Measurements from ENCODE around the gene ATG16L2.

The ATG16L2 gene

GRCh38 chr11:72851726-72852125 is 37.5 kb downstream of the ATG16L2 start:
- no peak for ATAC-seq
- TF ChIP-seq ZNF8 (CRISPR knock-in tag; IDR thresholded peaks at IDR 0.05) (no peak), SNAI2 (CRISPR knock-in tag; IDR thresholded peaks at IDR 0.05) (no peak), TOX (CRISPR knock-in tag; IDR thresholded peaks at IDR 0.05; ENCODE audit: borderline replicate concordance) (no peak), CSRNP3 (CRISPR knock-in tag; IDR thresholded peaks at IDR 0.05) (no peak), PPARA (CRISPR knock-in tag; IDR thresholded peaks at IDR 0.05; ENCODE audit: borderline replicate concordance) (no peak), RARB (CRISPR knock-in tag; IDR thresholded peaks at IDR 0.05) (no peak), ZFP3 (CRISPR knock-in tag; IDR thresholded peaks at IDR 0.05) (no peak)
- TF ChIP-seq, protein P1, sequence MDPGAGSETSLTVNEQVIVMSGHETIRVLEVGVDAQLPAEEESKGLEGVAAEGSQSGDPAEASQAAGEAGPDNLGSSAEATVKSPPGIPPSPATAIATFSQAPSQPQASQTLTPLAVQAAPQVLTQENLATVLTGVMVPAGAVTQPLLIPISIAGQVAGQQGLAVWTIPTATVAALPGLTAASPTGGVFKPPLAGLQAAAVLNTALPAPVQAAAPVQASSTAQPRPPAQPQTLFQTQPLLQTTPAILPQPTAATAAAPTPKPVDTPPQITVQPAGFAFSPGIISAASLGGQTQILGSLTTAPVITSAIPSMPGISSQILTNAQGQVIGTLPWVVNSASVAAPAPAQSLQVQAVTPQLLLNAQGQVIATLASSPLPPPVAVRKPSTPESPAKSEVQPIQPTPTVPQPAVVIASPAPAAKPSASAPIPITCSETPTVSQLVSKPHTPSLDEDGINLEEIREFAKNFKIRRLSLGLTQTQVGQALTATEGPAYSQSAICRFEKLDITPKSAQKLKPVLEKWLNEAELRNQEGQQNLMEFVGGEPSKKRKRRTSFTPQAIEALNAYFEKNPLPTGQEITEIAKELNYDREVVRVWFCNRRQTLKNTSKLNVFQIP (CRISPR knock-in tag; IDR thresholded peaks at IDR 0.05; ENCODE audit: borderline replicate concordance, low read depth), result no peak
- TF ChIP-seq, protein P2, sequence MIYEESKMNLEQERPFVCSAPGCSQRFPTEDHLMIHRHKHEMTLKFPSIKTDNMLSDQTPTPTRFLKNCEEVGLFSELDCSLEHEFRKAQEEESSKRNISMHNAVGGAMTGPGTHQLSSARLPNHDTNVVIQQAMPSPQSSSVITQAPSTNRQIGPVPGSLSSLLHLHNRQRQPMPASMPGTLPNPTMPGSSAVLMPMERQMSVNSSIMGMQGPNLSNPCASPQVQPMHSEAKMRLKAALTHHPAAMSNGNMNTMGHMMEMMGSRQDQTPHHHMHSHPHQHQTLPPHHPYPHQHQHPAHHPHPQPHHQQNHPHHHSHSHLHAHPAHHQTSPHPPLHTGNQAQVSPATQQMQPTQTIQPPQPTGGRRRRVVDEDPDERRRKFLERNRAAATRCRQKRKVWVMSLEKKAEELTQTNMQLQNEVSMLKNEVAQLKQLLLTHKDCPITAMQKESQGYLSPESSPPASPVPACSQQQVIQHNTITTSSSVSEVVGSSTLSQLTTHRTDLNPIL (CRISPR knock-in tag; IDR thresholded peaks at IDR 0.05; ENCODE audit: low read depth), result no peak
- TF ChIP-seq, protein P3, sequence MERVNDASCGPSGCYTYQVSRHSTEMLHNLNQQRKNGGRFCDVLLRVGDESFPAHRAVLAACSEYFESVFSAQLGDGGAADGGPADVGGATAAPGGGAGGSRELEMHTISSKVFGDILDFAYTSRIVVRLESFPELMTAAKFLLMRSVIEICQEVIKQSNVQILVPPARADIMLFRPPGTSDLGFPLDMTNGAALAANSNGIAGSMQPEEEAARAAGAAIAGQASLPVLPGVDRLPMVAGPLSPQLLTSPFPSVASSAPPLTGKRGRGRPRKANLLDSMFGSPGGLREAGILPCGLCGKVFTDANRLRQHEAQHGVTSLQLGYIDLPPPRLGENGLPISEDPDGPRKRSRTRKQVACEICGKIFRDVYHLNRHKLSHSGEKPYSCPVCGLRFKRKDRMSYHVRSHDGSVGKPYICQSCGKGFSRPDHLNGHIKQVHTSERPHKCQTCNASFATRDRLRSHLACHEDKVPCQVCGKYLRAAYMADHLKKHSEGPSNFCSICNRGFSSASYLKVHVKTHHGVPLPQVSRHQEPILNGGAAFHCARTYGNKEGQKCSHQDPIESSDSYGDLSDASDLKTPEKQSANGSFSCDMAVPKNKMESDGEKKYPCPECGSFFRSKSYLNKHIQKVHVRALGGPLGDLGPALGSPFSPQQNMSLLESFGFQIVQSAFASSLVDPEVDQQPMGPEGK (CRISPR knock-in tag; IDR thresholded peaks at IDR 0.05; ENCODE audit: borderline replicate concordance), result no peak

GRCh38 chr11:72856065-72856464 is 41.9 kb downstream of the ATG16L2 start:
- ATAC-seq, result no peak
- TF ChIP-seq ZNF565 (CRISPR knock-in tag; conservative IDR thresholded peaks at IDR 0.05; ENCODE audit: low read depth) (no peak), CSRNP3 (CRISPR knock-in tag; IDR thresholded peaks at IDR 0.05) (no peak), ZFP3 (CRISPR knock-in tag; IDR thresholded peaks at IDR 0.05) (no peak), BACH2 (CRISPR knock-in tag; IDR thresholded peaks at IDR 0.05; ENCODE audit: borderline replicate concordance) (no peak), ZFP30 (CRISPR knock-in tag; IDR thresholded peaks at IDR 0.05) (no peak), OSR1 (CRISPR knock-in tag; IDR thresholded peaks at IDR 0.05) (no peak), ZNF70 (CRISPR knock-in tag; IDR thresholded peaks at IDR 0.05) (no peak), ZC3H10 (CRISPR knock-in tag; IDR thresholded peaks at IDR 0.05) (no peak), PPARA (CRISPR knock-in tag; IDR thresholded peaks at IDR 0.05; ENCODE audit: borderline replicate concordance) (no peak), SNAI2 (CRISPR knock-in tag; IDR thresholded peaks at IDR 0.05) (no peak), ARNTL (CRISPR knock-in tag; IDR thresholded peaks at IDR 0.05; ENCODE audit: borderline replicate concordance, low read depth) (no peak), RARB (CRISPR knock-in tag; IDR thresholded peaks at IDR 0.05) (no peak), TCF4 (CRISPR knock-in tag; IDR thresholded peaks at IDR 0.05; ENCODE audit: borderline replicate concordance) (no peak), CSDC2 (CRISPR knock-in tag; IDR thresholded peaks at IDR 0.05) (no peak), TOX (CRISPR knock-in tag; IDR thresholded peaks at IDR 0.05; ENCODE audit: borderline replicate concordance) (no peak), ESRRG (CRISPR knock-in tag; IDR thresholded peaks at IDR 0.05) (no peak)
- TF ChIP-seq, protein P3 (CRISPR knock-in tag; IDR thresholded peaks at IDR 0.05; ENCODE audit: borderline replicate concordance), result no peak
- TF ChIP-seq, protein P4, sequence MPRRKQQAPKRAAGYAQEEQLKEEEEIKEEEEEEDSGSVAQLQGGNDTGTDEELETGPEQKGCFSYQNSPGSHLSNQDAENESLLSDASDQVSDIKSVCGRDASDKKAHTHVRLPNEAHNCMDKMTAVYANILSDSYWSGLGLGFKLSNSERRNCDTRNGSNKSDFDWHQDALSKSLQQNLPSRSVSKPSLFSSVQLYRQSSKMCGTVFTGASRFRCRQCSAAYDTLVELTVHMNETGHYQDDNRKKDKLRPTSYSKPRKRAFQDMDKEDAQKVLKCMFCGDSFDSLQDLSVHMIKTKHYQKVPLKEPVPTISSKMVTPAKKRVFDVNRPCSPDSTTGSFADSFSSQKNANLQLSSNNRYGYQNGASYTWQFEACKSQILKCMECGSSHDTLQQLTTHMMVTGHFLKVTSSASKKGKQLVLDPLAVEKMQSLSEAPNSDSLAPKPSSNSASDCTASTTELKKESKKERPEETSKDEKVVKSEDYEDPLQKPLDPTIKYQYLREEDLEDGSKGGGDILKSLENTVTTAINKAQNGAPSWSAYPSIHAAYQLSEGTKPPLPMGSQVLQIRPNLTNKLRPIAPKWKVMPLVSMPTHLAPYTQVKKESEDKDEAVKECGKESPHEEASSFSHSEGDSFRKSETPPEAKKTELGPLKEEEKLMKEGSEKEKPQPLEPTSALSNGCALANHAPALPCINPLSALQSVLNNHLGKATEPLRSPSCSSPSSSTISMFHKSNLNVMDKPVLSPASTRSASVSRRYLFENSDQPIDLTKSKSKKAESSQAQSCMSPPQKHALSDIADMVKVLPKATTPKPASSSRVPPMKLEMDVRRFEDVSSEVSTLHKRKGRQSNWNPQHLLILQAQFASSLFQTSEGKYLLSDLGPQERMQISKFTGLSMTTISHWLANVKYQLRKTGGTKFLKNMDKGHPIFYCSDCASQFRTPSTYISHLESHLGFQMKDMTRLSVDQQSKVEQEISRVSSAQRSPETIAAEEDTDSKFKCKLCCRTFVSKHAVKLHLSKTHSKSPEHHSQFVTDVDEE (CRISPR knock-in tag; IDR thresholded peaks at IDR 0.05), result no peak
- TF ChIP-seq, protein P2 (CRISPR knock-in tag; IDR thresholded peaks at IDR 0.05; ENCODE audit: low read depth), result no peak
- TF ChIP-seq, protein P1 (CRISPR knock-in tag; IDR thresholded peaks at IDR 0.05; ENCODE audit: borderline replicate concordance, low read depth), result no peak
